Hematopoietic multipotent progenitor cell treated with erythropoietin and hydrocortisone succinate and interleukin-3 and kit ligand, for 15 days (in vitro differentiated cells): ENCODE data around the gene IGSF10.
A peak's percentile ranks its signal among the peaks of the same experiment; 100 is the strongest.
"Not testable (repeated sequence)": the region's sequence is repeated elsewhere in the genome, so short reads cannot be mapped to it uniquely, and the experiment has no call there.

Experiments
- DNase-seq: peaks from one replicate; pipeline ENCODE4 v3.0.0-alpha.2; 2015; ENCODE audit warnings: low spot score

Gene IGSF10, protein sequence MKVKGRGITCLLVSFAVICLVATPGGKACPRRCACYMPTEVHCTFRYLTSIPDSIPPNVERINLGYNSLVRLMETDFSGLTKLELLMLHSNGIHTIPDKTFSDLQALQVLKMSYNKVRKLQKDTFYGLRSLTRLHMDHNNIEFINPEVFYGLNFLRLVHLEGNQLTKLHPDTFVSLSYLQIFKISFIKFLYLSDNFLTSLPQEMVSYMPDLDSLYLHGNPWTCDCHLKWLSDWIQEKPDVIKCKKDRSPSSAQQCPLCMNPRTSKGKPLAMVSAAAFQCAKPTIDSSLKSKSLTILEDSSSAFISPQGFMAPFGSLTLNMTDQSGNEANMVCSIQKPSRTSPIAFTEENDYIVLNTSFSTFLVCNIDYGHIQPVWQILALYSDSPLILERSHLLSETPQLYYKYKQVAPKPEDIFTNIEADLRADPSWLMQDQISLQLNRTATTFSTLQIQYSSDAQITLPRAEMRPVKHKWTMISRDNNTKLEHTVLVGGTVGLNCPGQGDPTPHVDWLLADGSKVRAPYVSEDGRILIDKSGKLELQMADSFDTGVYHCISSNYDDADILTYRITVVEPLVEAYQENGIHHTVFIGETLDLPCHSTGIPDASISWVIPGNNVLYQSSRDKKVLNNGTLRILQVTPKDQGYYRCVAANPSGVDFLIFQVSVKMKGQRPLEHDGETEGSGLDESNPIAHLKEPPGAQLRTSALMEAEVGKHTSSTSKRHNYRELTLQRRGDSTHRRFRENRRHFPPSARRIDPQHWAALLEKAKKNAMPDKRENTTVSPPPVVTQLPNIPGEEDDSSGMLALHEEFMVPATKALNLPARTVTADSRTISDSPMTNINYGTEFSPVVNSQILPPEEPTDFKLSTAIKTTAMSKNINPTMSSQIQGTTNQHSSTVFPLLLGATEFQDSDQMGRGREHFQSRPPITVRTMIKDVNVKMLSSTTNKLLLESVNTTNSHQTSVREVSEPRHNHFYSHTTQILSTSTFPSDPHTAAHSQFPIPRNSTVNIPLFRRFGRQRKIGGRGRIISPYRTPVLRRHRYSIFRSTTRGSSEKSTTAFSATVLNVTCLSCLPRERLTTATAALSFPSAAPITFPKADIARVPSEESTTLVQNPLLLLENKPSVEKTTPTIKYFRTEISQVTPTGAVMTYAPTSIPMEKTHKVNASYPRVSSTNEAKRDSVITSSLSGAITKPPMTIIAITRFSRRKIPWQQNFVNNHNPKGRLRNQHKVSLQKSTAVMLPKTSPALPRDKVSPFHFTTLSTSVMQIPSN (N-terminal part only)

DNA sequence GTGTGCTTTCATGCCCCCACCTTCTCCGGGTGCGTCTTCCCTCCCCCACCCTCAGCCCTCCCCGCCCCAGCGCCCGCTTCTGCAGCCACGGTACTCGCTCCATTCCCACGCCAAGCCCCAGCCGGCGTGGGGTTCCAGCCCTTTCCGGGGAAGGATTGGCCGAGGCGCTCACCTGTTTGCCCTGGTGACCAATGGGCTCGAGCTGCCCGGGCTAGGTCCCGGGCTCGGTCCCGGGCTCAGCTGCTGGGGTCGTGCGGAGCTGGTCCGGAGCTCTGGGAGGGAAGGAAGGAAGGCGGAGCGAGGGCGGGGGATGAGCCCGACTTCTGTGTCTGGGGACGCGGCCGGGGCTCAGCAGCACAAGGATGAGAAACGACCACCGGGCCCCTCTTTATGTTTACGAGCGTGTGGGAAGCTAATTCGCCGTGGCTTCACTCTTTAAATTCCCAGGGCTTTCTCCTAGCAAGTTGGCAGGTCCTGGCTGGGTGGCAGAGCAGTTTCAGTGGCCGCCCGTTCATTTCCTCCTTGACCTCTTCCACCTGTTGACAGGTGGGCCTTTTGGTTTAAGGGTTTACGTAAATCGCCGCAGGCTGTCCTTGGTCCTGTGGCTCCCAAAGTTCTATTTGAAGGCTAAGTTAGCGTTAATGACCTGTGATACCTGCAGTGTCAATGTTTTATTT, at the start of gene IGSF10:
IGSF10 (minus strand) TSS at position 288 of the 677 bp plus-strand sequence. CDS start 2,352 bp downstream, outside the sequence.
- no peak for DNase-seq

DNA sequence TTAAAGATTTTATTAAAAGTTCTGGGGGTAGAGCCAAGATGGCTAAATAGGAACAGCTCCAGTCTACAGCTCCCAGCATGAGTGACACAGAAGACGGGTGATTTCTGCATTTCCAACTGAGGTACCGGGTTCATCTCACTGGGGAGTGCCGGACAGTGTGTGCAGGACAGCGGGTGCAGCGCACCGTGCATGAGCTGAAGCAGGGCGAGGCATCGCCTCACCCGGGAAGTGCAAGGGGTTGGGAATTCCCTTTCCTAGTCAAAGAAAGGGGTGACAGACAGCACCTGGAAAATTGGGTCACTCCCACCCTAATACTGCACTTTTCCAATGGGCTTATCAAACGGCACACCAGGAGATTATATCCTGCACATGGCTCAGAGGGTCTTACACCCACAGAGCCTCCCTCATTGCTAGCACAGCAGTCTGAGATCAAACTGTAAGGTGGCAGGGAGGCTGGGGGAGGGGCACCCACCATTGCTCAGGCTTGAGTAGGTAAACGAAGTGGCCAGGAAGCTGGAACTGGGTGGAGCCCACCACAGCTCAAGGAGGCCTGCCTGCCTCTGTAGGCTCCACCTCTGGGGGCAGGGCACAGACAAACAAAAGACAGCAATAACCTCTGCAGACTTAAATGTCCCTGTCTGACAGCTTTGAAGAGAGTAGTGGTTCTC, 48.7 kb upstream of the IGSF10 start:
- not testable (repeated sequence) for DNase-seq

DNA sequence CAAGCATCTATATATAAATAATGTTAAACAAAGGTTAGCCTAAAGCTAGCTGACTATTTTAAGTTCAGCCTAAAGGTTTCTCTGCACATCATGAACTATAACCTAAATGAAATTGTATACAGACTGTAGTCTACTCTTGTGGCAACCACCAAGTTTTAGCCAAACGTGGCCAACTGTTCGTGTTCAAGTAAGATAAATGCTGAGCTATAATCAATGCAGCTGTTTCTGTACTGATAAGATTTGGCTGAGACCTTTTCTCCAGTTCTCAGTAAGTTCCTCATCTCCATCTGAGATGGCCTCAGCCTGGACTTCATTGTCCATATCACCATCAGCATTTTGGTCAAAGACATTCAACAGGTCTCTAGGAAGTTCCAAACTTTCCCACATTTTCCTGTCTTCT, 43.7 kb upstream of the IGSF10 start:
- no peak for DNase-seq

DNA sequence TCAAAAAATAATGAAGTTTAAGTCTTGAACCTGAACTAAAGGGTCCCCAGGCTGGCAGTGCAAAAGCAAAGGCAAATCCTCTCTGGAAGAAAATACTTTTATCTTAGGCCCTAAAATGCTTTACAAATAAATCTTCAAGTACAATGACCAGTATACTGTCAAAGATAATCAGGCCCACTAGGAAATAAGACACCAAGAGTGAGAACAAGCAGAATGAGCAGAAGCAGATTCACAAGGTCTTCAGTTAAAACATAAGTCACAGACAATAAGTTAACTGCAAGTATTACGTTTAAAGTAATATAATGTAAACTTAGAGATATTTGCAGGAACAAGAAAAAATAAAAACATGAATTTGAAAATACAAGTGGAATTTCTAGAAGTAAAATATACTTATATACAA, 42.2 kb upstream of the IGSF10 start:
- DNase-seq, result no peak

DNA sequence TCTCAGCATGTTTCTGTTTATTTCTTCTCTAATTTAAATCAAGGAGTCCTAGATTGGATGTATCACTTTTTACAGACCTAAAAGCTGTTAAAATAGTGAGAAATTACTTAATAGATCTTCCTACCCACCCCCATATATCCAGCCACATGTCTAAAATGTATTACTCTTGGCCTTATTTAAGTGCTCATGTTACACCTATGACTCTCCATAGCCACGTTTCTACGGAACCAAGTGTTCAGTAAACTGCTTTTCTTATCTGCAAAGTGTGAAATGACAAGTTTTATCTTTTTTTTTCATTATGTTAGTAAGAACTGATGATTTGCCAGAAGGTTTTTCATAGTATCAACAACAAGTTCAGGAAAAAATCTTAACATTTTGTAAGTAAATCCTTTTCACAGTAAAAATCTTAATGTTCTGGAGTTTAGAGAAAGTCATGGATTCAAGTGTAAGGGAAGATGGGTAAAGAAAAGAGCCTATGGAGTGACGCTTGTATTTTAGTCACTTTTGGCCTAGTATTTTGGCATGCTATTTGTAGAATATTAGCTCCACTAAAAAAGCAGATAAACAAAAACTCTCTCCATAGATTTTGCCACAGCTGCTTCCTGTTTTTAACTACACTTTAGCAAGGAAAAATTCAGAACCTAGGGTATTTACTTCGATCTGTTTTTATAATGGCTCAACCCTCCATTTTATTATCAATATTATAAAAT, 41.2 kb upstream of the IGSF10 start:
- no peak for DNase-seq

DNA sequence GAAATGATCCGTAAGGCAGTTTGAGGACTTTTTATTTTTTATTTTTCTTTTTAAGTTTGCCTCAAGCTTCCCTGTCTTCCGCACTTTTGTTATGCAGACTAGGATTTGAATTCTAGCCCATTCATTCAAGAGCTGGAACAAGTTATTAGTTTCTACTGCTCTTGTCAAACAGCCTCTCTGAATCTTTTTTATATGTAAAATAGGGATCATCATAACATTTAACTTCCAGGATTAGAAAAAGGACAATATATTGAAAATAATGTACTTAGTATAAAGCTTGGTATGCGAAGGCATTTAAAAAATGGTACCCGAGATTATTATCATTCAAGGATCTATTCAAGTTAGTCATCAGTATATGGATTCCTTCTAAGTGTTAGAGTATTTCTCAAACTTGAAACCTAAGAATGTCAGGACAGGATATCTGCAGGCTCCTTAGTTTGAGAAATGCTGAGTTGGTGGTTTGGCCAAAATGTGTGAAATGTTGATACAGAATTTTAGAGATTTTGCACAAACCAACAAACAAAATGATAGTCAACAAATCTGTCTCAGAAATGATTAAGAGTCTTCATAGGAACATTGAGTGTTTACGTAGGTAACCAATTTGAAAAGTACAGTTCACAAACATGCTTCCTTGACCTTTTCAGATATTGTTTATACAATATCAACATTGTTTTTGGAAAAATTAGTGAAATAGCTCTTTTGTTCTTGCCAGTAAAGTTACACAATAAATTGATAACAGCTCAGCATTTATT, 40.5 kb upstream of the IGSF10 start:
- no peak for DNase-seq

DNA sequence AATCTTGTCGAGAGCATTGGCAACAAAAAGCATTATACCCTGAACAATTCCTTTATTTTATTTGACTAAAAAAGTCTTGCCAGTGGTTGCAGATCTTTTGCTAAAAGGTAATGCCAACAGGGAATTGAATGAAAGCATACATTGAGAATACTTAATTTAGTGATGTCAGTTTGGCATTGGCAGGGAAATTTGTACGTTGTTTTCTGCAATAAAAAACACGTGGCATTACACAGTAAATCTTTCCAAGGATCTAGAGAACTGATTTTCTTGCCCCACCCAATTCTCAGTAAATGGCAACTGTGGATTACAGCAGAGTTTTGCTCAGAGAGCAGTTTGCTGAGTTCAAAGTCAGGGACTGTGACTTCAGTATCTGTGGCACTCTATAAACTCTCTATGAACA, 38.3 kb upstream of the IGSF10 start:
- no peak for DNase-seq

DNA sequence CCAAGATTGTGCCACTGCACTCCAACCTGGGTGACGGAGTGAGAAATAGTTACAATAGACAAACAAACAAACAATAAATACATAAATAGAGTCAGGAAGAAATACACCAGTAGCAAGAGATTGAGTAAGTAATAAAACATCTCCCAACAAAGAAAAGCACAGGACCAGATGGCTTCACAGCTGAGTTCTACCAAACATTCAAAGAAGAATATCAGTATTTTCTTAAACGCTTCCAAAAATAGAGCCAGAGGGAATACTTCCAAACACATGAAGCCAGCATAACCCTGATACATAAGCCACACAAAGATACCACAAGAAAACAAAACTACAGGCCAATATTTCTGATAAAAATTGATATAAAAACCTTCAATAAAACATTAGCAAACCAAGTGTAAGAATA, 30.7 kb upstream of the IGSF10 start:
- DNase-seq, result no peak

DNA sequence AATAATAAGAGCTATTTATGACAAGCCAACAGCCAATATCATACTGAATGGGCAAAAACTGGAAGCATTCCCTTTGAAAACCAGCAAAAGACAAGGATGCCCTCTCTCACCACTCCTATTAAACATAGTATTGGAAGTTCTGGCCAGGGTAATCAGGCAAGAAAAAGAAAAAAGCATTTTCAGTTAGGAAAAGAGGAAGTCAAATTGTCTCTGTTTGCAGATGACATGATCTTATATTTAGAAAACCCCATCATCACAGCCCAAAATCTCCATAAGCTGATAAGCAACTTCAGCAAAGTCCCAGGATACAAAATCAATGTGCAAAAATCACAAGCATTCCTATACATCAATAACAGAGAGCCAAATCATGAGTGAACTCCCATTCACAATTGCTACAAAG, 27.0 kb upstream of the IGSF10 start:
- DNase-seq, result not testable (repeated sequence)

DNA sequence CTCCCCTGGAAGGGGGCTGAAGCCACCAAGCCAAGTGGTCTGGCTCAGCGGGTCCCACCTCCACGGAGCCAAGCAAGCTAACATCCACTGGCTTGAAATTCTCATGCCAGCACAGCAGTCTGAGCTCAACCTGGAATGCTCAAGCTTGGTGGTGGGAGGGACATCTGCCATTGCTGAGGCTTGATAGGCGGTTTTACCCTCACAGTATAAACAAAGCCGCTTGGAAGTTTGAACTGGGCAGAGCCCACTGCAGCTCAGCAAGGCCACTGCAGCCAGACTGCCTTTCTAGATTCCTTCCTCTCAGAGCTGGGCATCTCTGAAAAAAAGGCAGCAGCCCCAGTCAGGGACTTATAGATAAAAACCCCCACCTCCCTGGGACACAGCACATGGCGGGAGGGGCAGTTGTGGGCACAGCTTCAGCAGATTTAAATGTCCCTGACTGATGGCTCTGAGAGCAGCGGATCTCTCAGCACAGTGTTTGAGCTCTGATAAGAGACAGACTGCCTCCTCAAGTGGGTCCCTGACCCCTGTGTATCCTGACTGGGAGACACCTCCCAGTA, 23.2 kb upstream of the IGSF10 start:
- no peak for DNase-seq

DNA sequence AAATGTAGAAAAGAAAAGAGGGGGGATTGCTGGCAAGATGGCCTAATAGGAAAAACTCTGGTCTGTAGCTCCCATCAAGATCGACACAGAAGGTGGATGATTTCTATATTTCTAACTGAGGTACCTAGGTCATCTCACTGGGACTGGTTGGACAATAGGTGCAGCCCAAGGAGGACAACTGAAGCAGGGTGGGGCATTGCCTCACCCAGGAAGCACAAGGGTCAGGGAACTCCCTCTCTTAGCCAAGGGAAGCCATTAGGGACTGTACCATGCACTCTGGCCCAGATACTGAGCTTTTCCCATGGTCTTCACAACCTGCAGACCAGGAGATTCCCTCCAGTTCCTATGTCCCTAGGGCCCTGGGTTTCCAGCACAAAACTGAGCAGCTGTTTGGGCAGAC, 22.6 kb upstream of the IGSF10 start:
- no peak for DNase-seq

DNA sequence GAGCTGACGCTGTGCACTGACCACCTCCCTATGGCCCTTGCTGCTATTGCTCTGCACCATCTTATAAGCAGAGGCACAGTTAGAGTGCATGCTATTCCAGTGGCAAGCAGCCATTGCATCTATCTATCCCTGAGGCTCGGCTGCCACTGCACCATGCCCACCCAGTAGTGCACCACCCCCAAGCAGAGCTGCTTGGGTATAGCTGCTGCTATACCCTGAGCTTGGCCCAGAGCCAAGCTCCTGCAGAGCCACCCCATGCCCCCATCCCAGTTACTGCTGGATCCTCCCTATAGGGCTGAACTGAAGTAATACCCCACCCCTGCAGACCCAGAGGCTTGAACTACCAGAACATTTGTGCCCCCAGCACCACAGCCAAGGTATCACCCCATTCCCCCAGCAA, 19.6 kb upstream of the IGSF10 start:
- DNase-seq, result no peak

DNA sequence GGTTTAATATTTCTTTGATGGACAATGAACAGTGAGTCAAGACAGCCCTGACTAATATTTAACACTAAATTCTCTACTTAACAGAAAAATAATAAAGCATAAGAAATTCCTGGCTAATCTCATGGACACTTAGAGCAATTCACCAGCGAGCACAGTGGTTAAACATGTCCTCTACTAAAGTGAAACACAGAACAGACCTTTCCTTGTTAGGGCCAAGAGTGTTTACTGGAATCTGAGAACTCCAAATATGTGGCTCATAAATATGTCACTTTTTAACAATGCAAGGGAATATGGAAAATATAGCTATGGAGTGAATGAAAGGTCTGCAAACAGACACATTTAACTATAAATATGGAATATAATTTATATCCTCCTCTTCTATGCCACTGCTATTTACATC, 18.6 kb upstream of the IGSF10 start:
- DNase-seq, result no peak

DNA sequence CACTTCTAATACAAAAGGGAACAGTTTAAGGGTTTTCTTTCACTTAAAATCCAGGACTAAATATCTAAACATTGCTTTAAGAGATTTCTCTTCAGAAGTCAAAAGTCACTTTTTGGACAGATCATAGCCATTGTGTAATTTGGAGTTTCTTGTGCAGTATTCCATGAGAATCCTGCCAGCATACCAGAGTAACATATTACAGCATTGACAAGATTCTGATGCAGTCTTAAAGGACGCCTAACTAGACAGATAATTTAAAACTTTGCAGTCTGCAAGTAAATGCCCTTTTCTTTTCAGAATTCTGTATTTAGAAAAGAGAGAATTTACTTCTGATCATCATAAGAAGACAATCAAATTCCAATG, 17.5 kb upstream of the IGSF10 start:
- no peak for DNase-seq

DNA sequence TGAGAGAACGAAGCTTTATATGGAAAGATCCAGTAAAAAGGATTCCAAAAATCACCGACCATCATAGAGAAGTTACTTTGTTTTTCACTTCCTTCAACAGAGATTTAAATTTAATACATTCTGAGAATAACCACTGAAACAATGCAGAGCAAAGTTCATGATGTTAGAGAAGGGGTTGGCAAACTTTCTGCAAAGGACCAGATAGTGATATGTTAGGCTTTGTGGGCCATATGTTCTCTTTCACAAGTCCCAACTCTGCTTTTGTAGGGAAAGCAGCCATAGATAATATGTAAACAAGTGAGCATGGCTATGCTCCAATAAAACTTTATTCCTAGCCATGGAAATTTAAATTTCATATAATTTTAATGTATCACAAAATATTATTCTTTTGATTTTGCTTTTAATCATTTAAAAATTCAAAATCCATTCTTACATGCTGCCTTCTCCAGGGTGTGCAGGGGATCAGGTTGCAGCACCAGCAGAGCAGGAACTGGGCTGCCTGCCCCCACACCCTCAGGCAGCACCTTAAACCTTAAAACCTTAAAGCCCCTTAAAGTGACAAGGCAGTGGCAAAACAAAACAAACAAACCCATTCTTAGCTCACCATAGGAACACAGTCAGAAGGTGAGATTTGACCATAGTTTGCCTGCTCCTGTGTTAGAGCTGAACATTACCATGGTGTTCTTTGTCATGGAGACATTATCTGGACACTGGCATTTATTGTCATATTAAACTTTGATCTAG, 16.9 kb upstream of the IGSF10 start:
- DNase-seq, result no peak

DNA sequence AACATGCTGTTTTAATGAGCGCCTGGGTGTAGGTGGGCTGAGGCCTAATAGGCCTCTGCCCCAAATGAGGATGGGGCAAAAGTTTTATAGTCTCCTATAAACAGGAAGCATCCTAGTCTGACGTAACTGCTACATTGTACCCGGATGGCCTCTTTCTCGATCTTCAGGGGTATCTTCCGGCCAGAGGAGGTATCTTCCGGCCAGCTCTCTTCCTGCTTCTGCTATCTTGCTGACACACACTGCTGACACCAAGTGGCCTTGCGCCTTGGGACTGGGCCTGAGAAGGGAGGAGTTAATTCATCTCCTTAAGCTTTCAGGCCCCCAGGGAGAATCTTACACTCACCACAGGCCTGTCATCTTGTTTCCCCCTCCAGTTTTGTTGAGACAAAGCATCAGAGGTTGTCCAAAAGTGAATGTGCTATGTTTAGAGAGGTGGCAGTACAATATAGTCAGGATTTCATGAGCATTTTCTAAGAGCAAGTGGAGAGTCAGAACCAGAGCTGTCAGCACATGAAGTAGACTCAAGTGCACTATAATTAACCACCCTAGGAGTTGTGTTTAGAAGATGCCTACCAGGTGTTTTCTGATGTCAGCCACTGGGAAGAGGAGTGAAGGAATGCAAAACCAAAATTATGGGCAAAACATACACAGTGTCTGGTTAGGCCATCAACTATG, 15.6 kb upstream of the IGSF10 start:
- no peak for DNase-seq

DNA sequence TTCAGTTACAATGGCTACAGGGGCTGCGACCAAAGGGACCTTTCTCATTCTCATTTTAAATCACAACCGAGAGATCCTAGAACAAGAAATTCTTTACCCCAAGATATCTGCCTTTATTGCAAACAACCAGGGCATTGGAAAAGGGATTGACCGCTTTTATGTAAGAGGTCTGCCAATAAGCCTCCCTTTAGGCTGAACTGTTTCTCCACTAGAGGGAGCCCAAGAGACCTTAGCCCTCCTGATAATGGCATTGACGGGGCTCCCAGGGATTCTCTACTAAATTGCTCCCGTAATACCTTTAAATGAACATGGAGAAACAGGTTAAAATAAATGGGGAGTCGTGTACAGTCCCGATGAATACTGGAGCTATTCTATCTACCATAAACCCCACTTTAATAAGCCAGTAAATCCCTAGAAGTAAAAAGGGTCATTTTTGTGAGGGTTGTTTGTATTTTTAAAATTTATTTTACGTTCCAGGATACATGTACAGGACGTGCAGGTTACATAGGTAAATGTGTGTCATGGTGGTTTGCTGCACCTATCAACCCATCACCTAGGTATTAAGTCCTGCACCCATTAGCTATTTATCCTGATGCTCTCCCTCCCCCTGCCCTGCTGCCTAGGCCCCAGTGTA, 7.5 kb upstream of the IGSF10 start:
- DNase-seq, result peak; percentile 65

DNA sequence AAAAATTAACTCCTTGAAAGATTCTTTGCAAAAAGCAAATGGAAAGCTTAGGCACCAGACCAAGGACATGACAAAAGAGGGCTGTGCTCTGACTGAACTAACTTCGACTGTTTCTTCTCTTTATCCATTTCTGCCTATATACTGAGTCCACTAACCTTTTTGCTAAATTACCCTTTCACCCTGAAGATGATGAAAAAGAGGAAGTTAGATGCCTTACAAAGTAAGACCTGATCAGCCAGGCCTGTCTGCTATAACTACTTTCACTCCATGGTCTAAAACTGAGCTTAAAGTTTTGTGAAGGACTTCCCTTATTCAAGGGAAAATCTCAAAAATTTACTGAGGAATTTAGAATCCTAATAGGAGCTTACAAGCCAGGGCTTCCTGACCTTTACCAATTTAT, 6.2 kb upstream of the IGSF10 start:
- DNase-seq, result no peak
